Measurements from ENCODE around the gene CPLANE2.
"Not testable (repeated sequence)": the region's sequence is repeated elsewhere in the genome, so short reads cannot be mapped to it uniquely, and the experiment has no call there.

CPLANE2 gene

DNA sequence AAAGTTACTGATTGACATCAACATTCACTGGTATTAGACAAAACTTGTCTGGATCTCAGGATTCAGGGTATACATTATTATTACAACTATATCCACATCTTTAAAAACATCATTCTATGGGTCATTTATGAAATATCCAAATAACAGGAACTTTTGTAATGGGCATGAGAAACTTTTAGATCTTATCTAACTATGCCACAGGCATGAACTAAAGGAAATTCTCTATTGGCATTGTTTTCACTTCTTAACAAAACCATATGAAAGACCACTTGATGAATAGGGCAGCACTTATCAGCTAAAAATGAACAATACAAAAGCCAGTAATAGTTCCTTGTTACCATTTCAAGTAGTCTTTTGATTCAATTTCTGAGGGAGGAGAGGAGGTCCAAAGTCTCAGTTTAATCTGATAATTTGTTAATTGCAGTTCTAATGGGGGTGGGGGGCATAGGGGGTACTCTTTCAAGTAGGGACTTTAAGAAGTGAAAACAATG is 30.8 kb upstream of the CPLANE2 start:
- TF ChIP-seq, protein P1, sequence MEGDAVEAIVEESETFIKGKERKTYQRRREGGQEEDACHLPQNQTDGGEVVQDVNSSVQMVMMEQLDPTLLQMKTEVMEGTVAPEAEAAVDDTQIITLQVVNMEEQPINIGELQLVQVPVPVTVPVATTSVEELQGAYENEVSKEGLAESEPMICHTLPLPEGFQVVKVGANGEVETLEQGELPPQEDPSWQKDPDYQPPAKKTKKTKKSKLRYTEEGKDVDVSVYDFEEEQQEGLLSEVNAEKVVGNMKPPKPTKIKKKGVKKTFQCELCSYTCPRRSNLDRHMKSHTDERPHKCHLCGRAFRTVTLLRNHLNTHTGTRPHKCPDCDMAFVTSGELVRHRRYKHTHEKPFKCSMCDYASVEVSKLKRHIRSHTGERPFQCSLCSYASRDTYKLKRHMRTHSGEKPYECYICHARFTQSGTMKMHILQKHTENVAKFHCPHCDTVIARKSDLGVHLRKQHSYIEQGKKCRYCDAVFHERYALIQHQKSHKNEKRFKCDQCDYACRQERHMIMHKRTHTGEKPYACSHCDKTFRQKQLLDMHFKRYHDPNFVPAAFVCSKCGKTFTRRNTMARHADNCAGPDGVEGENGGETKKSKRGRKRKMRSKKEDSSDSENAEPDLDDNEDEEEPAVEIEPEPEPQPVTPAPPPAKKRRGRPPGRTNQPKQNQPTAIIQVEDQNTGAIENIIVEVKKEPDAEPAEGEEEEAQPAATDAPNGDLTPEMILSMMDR (IDR thresholded peaks at IDR 0.05; ENCODE audit: insufficient read depth, missing control alignments) = no peak
- no peak for DNase-seq (ENCODE audit: insufficient read length, low spot score)

GRCh38 chr1:16266411-16267118 is 29.6 kb upstream of the CPLANE2 start:
- DNase-seq (ENCODE audit: insufficient read length, low spot score) (no peak), FAIRE-seq (no peak)
- TF ChIP-seq, protein P1 (IDR thresholded peaks at IDR 0.05; ENCODE audit: insufficient read depth, missing control alignments) = no peak

More for the DNA sequence above, 30.8 kb upstream of the CPLANE2 start:
- FAIRE-seq = no peak

DNA sequence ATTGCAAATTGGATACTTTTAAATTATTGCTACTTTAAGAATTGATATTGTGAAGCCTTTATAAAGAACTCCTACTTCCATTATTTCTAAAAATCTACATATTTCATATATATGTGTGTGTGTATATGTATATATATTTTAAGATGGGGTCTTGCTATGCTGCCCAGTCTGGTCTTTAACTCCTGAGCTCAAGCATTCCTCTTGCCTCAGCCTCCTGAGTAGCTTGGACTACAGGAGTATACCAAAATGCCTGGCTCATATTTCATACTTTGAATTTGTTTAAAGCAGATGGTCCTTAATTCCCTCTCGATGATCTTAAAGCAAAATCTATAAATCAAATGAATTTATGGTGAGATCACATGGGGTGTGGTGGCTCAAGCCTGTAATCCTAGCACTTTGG is 25.1 kb upstream of the CPLANE2 start:
- TF ChIP-seq, protein P1 (IDR thresholded peaks at IDR 0.05; ENCODE audit: insufficient read depth, missing control alignments) = no peak
- DNase-seq (ENCODE audit: insufficient read length, low spot score) = no peak
- no peak for FAIRE-seq

DNA sequence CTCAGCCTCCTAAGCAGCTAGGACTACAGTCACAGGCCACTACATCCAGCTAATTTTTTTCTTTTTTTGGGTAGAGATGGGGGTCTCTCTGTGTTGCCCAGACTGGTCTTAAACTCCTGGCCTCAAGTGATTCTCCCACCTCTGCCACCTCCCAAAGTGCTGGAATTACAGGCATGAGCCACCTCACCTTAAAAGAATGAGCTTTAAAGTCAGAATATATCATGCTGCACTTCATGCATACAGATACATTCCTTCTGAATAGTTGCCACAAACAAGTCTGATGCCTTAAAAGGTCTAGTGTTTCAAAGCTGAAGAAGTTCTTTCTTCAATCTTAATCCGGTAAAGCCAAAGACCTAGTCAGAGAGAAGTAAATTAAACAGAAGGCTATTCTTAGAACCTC is 23.8 kb upstream of the CPLANE2 start:
- FAIRE-seq (no peak), DNase-seq (ENCODE audit: insufficient read length, low spot score) (no peak)
- TF ChIP-seq, protein P1 (IDR thresholded peaks at IDR 0.05; ENCODE audit: insufficient read depth, missing control alignments) = no peak

GRCh38 chr1:16258591-16259135 is 21.7 kb upstream of the CPLANE2 start:
- DNase-seq (ENCODE audit: insufficient read length, low spot score) = no peak
- TF ChIP-seq, protein P1 (IDR thresholded peaks at IDR 0.05; ENCODE audit: insufficient read depth, missing control alignments) = no peak
- FAIRE-seq = no peak

- no peak for FAIRE-seq
- DNase-seq (ENCODE audit: insufficient read length, low spot score) = no peak
- TF ChIP-seq, protein P1 (IDR thresholded peaks at IDR 0.05; ENCODE audit: insufficient read depth, missing control alignments) = no peak
These were observed 21.0 kb upstream of the CPLANE2 start for GRCh38 chr1:16257968-16258367.

GRCh38 chr1:16257556-16257955 is 20.6 kb upstream of the CPLANE2 start:
- not testable (repeated sequence) for DNase-seq (ENCODE audit: insufficient read length, low spot score); FAIRE-seq

Data from D721Med (cell line).